GM12892 (cell line): ENCODE measurements around the gene TTC38.

Experiments used
- POLR2A ChIP-seq: IDR thresholded peaks from 2 replicates; pipeline ENCODE4 v1.6.1; 2011; ENCODE audit warnings: low read depth, low read length, control low read depth
- POLR2AphosphoS5 ChIP-seq: IDR thresholded peaks from 2 replicates; pipeline ENCODE4 v1.6.1; 2011; ENCODE audit warnings: low read depth, low read length, control low read depth
- TAF1 ChIP-seq: IDR thresholded peaks from 2 replicates; pipeline ENCODE4 v1.6.1; 2011; ENCODE audit warnings: low read depth, mild to moderate bottlenecking, control low read depth, low read length, borderline replicate concordance

GRCh38 chr22:46293577-46294260 lies 25.9 kb downstream of the TTC38 start:
- no peak for TF ChIP-seq POLR2AphosphoS5
- TF ChIP-seq TAF1, result no peak
- no peak for TF ChIP-seq POLR2A
